Hepatocyte (in vitro differentiated cells): ENCODE data around the gene CACNA2D1. TPM values are rescaled to one million over a fixed set of nuclear protein-coding genes. Genes with fewer than 3 reads are reported as not detected.

Experiments used
- DNase-seq: peaks from one replicate; pipeline ENCODE4 v3.0.0-alpha.2; 2016; ENCODE audit warnings: low spot score
- H2AFZ ChIP-seq: fragments of 200-600 bp; sonication (generic); 2 replicates; pipeline ENCODE4 v1.6.0; 2016; ENCODE audit warnings: antibody characterized with exemption, mild to moderate bottlenecking
- H3K27ac ChIP-seq: fragments of 200-600 bp; sonication (generic); 2 replicates; pipeline ENCODE4 v1.5.1; 2016; ENCODE audit warnings: mild to moderate bottlenecking
- H3K27me3 ChIP-seq: fragments of 200-600 bp; sonication (generic); 2 replicates; pipeline ENCODE4 v1.6.1; 2016
- H3K36me3 ChIP-seq: fragments of 200-600 bp; sonication (generic); replicated peaks from 2 replicates; pipeline ENCODE4 v1.5.1; 2016; ENCODE audit warnings: low read depth; ENCODE audit not compliant: insufficient read depth
- H3K4me1 ChIP-seq: fragments of 200-600 bp; sonication (generic); 2 replicates; pipeline ENCODE4 v1.5.1; 2016; ENCODE audit warnings: mild to moderate bottlenecking, moderate library complexity; ENCODE audit not compliant: insufficient read depth
- H3K4me2 ChIP-seq: fragments of 200-600 bp; sonication (generic); 2 replicates; pipeline ENCODE4 v1.6.0; 2016
- H3K4me3 ChIP-seq: fragments of 200-600 bp; sonication (generic); 2 replicates; pipeline ENCODE4 v1.5.1; 2016; ENCODE audit warnings: mild to moderate bottlenecking
- H3K79me2 ChIP-seq: fragments of 200-600 bp; sonication (generic); 2 replicates; pipeline ENCODE4 v1.6.0; 2017; ENCODE audit warnings: mild to moderate bottlenecking
- H3K9me2 ChIP-seq: fragments of 200-600 bp; sonication (generic); replicated peaks from 2 replicates; pipeline ENCODE4 v1.6.0; 2017; ENCODE audit warnings: mild to moderate bottlenecking; ENCODE audit not compliant: insufficient read depth
- H3K9me3 ChIP-seq: fragments of 200-600 bp; sonication (generic); 2 replicates; pipeline ENCODE4 v1.5.1; 2016; ENCODE audit warnings: low read depth, mild to moderate bottlenecking
- H4K20me1 ChIP-seq: fragments of 200-600 bp; sonication (generic); 2 replicates; pipeline ENCODE4 v1.6.0; 2016; ENCODE audit warnings: mild to moderate bottlenecking; ENCODE audit not compliant: insufficient read depth, poor library complexity, severe bottlenecking
- CTCF ChIP-seq: fragments of 200-600 bp; sonication (generic); IDR thresholded peaks from 2 replicates; pipeline ENCODE4 v1.5.1; 2016; ENCODE audit warnings: antibody characterized with exemption, mild to moderate bottlenecking; ENCODE audit not compliant: poor library complexity
- EZH2 ChIP-seq: fragments of 200-600 bp; sonication (generic); IDR thresholded peaks from 2 replicates; pipeline ENCODE4 v1.6.1; 2016; ENCODE audit warnings: antibody characterized with exemption, mild to moderate bottlenecking, borderline replicate concordance
- EZH2phosphoT487 ChIP-seq: fragments of 200-600 bp; sonication (generic); IDR thresholded peaks from one replicate; pipeline ENCODE4 v1.6.1; 2018; ENCODE audit warnings: antibody characterized with exemption, mild to moderate bottlenecking, low read depth, moderate library complexity; ENCODE audit not compliant: unreplicated experiment, severe bottlenecking
- WGBS: methylation state at CpG from one replicate; pipeline ENCODE4 v1.1.6; 2016; ENCODE audit warnings: low lambda C conversion rate; ENCODE audit errors: missing lambda C conversion rate; 5-methylcytosine and 5-hydroxymethylcytosine counted together
- polyA plus RNA-seq: library from polyadenylated mRNA; unstranded; fragments of >200 nt; fragmentation: Nextera tagmentation; extraction: Ambion mirVana; gene quantifications from 2 replicates; pipeline ENCODE4 v1.2.1, GENCODE V29; 2016
- total RNA-seq: library from RNA; depleted of rRNA; stranded (reverse); fragments of >200 nt; gene quantifications from 2 replicates; pipeline ENCODE4 v1.2.3, GENCODE V29; 2014

CACNA2D1 gene
- total and polyA plus RNA-seq, 2 experiments from 2014 or later = 3.1 to 18.9 TPM

- H2AFZ ChIP-seq = no peak overlapping the region
- H3K27me3 ChIP-seq = no peaks in the 10 kb centered on the region
- 83% methylated on average over 2 of the region's 2 CpGs for WGBS
- H3K9me2 ChIP-seq = no peaks in the 10 kb centered on the region
- no peak for DNase-seq
- H3K4me1 ChIP-seq = no peaks in the 10 kb centered on the region
- no peaks in the 10 kb centered on the region for H4K20me1 ChIP-seq
- TF ChIP-seq CTCF = no peak
- TF ChIP-seq EZH2 = no peak
- TF ChIP-seq EZH2phosphoT487 = no peak
- no peak overlapping the region for H3K27ac ChIP-seq
- no peaks in the 10 kb centered on the region for H3K9me3 ChIP-seq
- no peaks in the 10 kb centered on the region for H3K79me2 ChIP-seq
- H3K4me3 ChIP-seq = no peak overlapping the region
- H3K36me3 ChIP-seq = no peaks in the 10 kb centered on the region
- no peak overlapping the region for H3K4me2 ChIP-seq
Measured at GRCh38 chr7:82382276-82382675, 61.3 kb downstream of the CACNA2D1 start.

GRCh38 chr7:82376739-82377138 lies 66.8 kb downstream of the CACNA2D1 start:
- Histone ChIP-seq H3K27me3 (no peaks in the 10 kb centered on the region), H3K9me3 (no peaks in the 10 kb centered on the region), H3K36me3 (no peaks in the 10 kb centered on the region), H3K9me2 (no peaks in the 10 kb centered on the region), H3K79me2 (no peaks in the 10 kb centered on the region), H3K27ac (no peak overlapping the region), H3K4me3 (no peak overlapping the region), H2AFZ (no peak overlapping the region), H4K20me1 (no peaks in the 10 kb centered on the region), H3K4me1 (no peaks in the 10 kb centered on the region), H3K4me2 (no peak overlapping the region)
- no peak for TF ChIP-seq CTCF
- TF ChIP-seq EZH2phosphoT487 = no peak
- no peak for TF ChIP-seq EZH2
- 91% methylated on average over 2 of the region's 2 CpGs for WGBS
- DNase-seq = no peak

- no peaks in the 10 kb centered on the region for H3K79me2 ChIP-seq
- H3K4me3 ChIP-seq = no peak overlapping the region
- no peak for DNase-seq
- H3K9me2 ChIP-seq = no peaks in the 10 kb centered on the region
- H3K36me3 ChIP-seq = no peaks in the 10 kb centered on the region
- no peaks in the 10 kb centered on the region for H4K20me1 ChIP-seq
- no peak overlapping the region for H3K4me2 ChIP-seq
- H3K27me3 ChIP-seq = no peaks in the 10 kb centered on the region
- H2AFZ ChIP-seq = no peak overlapping the region
- H3K4me1 ChIP-seq = no peaks in the 10 kb centered on the region
- TF ChIP-seq EZH2 (no peak), CTCF (no peak), EZH2phosphoT487 (no peak)
- no peaks in the 10 kb centered on the region for H3K9me3 ChIP-seq
- 53% methylated on average over 3 of the region's 3 CpGs for WGBS
- no peak overlapping the region for H3K27ac ChIP-seq
Measured at GRCh38 chr7:82375713-82376112, 67.9 kb downstream of the CACNA2D1 start.

GRCh38 chr7:82375129-82375528 lies 68.4 kb downstream of the CACNA2D1 start:
- no peak for TF ChIP-seq CTCF
- no peak for TF ChIP-seq EZH2phosphoT487
- no peak for TF ChIP-seq EZH2
- no peaks in the 10 kb centered on the region for H3K36me3 ChIP-seq
- H3K4me2 ChIP-seq = no peak overlapping the region
- DNase-seq = no peak
- WGBS = 90% methylated on average over 1 of the region's 1 CpG
- no peak overlapping the region for H3K27ac ChIP-seq
- no peaks in the 10 kb centered on the region for H3K4me1 ChIP-seq
- no peak overlapping the region for H2AFZ ChIP-seq
- no peak overlapping the region for H3K4me3 ChIP-seq
- no peaks in the 10 kb centered on the region for H4K20me1 ChIP-seq
- H3K79me2 ChIP-seq = no peaks in the 10 kb centered on the region
- no peaks in the 10 kb centered on the region for H3K27me3 ChIP-seq
- no peaks in the 10 kb centered on the region for H3K9me3 ChIP-seq
- H3K9me2 ChIP-seq = no peaks in the 10 kb centered on the region
